HL-60 (cell line): ENCODE measurements around the gene TSC22D2.

Source experiments
- DNase-seq, 2 experiments: peaks; one replicate each; pipeline ENCODE4 v3.0.0-alpha.2; 2010 to 2020; ENCODE audit warnings: low read depth in 1 of 2, low spot score in 1 of 2
- H3K27ac ChIP-seq: fragments of 250-450 bp; sonication (Bioruptor Pico); replicated peaks from 2 replicates; pipeline ENCODE4 v1.5.1; 2020; ENCODE audit warnings: mild to moderate bottlenecking, moderate library complexity
- H3K27me3 ChIP-seq: fragments of 250-450 bp; sonication (Bioruptor Pico); 2 replicates; pipeline ENCODE4 v1.5.1; 2021; ENCODE audit warnings: mild to moderate bottlenecking, moderate library complexity; ENCODE audit not compliant: insufficient read depth, poor library complexity, severe bottlenecking
- H3K4me3 ChIP-seq: replicated peaks from 2 replicates; pipeline ENCODE4 v1.5.1; 2011; ENCODE audit warnings: mild to moderate bottlenecking, control low read depth, low read length; ENCODE audit not compliant: insufficient read depth
- CTCF ChIP-seq: IDR thresholded peaks from one replicate; pipeline ENCODE4 v1.5.1; 2011; ENCODE audit warnings: low read length, control low read depth, inconsistent platforms; ENCODE audit not compliant: insufficient read depth
- GABPA ChIP-seq: IDR thresholded peaks from 2 replicates; pipeline ENCODE4 v1.6.1; 2012; ENCODE audit warnings: low read depth
- POLR2AphosphoS5 ChIP-seq: IDR thresholded peaks from 2 replicates; pipeline ENCODE4 v1.6.1; 2012; ENCODE audit warnings: low read depth
- REST ChIP-seq: IDR thresholded peaks from 2 replicates; pipeline ENCODE4 v1.6.1; 2012; ENCODE audit warnings: low read depth; ENCODE audit not compliant: insufficient replicate concordance
- SPI1 ChIP-seq: IDR thresholded peaks from 2 replicates; pipeline ENCODE4 v1.6.1; 2012; ENCODE audit warnings: low read depth, mild to moderate bottlenecking, borderline replicate concordance

TSC22D2 gene

GRCh38 chr3:150426292-150426691 is 18.2 kb downstream of the TSC22D2 start:
- no peak overlapping the region for H3K4me3 ChIP-seq
- H3K27ac ChIP-seq, result no peak overlapping the region
- H3K27me3 ChIP-seq, result no peaks in the 10 kb centered on the region
- DNase-seq, result no peak
- no peak for TF ChIP-seq REST
- TF ChIP-seq SPI1, result no peak
- TF ChIP-seq GABPA, result no peak
- no peak for TF ChIP-seq POLR2AphosphoS5
- no peak for TF ChIP-seq CTCF

- no peak overlapping the region for H3K4me3 ChIP-seq
- no peaks in the 10 kb centered on the region for H3K27me3 ChIP-seq
- H3K27ac ChIP-seq, result no peak overlapping the region
- TF ChIP-seq POLR2AphosphoS5 (no peak), GABPA (no peak), CTCF (no peak), REST (no peak), SPI1 (no peak)
- no peak for DNase-seq
Measured at GRCh38 chr3:150428562-150428961, 20.5 kb downstream of the TSC22D2 start.

- H3K27ac ChIP-seq, result no peak overlapping the region
- H3K27me3 ChIP-seq, result no peaks in the 10 kb centered on the region
- no peak for TF ChIP-seq REST
- no peak for TF ChIP-seq GABPA
- TF ChIP-seq SPI1, result no peak
- no peak for TF ChIP-seq CTCF
- TF ChIP-seq POLR2AphosphoS5, result no peak
- no peak for DNase-seq
- H3K4me3 ChIP-seq, result no peak overlapping the region
Measured at GRCh38 chr3:150429767-150430671, 21.9 kb downstream of the TSC22D2 start.
